Measurements from ENCODE around the gene CNTNAP2. TPM values are rescaled to one million over a fixed set of nuclear protein-coding genes. Genes with fewer than 3 reads are reported as not detected.

The CNTNAP2 gene
- total and polyA plus RNA-seq, 2 of the 13 experiments (the other 11 are each of a cell fraction or from before 2014, with no cell fraction given): 0.40 to 0.42 TPM

DNA sequence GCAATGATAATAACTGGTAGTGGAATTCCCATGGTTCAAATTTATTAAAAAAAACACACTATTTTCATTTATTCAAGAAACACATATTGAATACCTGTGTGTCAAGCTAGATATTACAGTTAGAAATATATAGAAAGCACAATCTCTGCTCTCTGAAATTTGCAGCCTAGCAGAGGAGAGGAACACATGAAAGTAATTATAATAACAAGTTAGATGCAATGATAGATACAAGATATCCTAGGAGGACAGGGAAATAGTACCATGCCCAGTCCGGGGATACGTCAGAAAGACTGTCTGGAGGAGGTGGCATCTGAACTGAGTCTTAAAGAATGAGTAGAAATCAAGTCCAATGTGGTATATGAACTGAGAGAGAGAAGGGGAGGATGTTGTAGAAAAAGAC lies 1988.3 kb downstream of the CNTNAP2 start:
- ATAC-seq: no peak
- H3K4me2 ChIP-seq (ENCODE audit: low read depth, low read length): no peak overlapping the region
- no peak overlapping the region for H2AFZ ChIP-seq (ENCODE audit: low read length)
- H3K9ac ChIP-seq (ENCODE audit: insufficient read depth, low read depth, low read length): no peak overlapping the region
- DNase-seq (ENCODE audit: low spot score): no peak
- FAIRE-seq: no peak
- ChIA-PET CTCF (ENCODE audit: low intra/inter-chr PET ratio, low total read pairs) (no interaction called here), POLR2A (no interaction called here)
- intact Hi-C loops (cut with micrococcal nuclease; ENCODE audit: unreplicated experiment) (no loop called here), in situ Hi-C loops (cut with HindIII; ENCODE audit: extremely low pct_ligation_motif_present, low pct_unique_long_range_greater_than_20kb) (no loop called here)
- H3K79me2 ChIP-seq (ENCODE audit: insufficient read depth, low read length): no peaks in the 10 kb centered on the region
- H3K4me1 ChIP-seq (ENCODE audit: insufficient read depth, low read length): no peaks in the 10 kb centered on the region
- no peaks in the 10 kb centered on the region for H3K9me3 ChIP-seq (ENCODE audit: low read length)
- no peak overlapping the region for H3K27ac ChIP-seq (ENCODE audit: extremely low read length, insufficient read depth, low read length)
- H3K27me3 ChIP-seq (ENCODE audit: control insufficient read depth in 1 of 2, insufficient read depth in 2 of 2, low read length in 2 of 2): no peaks in the 10 kb centered on the region
- TF ChIP-seq REXO4 (CRISPR knock-in tag; IDR thresholded peaks at IDR 0.05; ENCODE audit: borderline replicate concordance) (no peak), ZNF354B (CRISPR knock-in tag; IDR thresholded peaks at IDR 0.05) (no peak), TMF1 (CRISPR knock-in tag; IDR thresholded peaks at IDR 0.05; ENCODE audit: low read depth) (no peak), ZNF720 (CRISPR knock-in tag; IDR thresholded peaks at IDR 0.05) (no peak), HMGA1 (CRISPR knock-in tag; conservative IDR thresholded peaks at IDR 0.05) (no peak)
- BruUV-seq (replicated peaks): no TSS peak
- WGBS (ENCODE audit: low lambda C conversion rate): 0% methylated on average over 2 of the region's 2 CpGs
- no peak overlapping the region for H3K4me3 ChIP-seq (replicated peaks in 1 of 3; ENCODE audit: insufficient read depth in 1 of 3, low read depth in 2 of 3, low read length in 3 of 3)
- H3K36me3 ChIP-seq (replicated peaks in 1 of 2; ENCODE audit: control insufficient read depth in 1 of 2, insufficient read depth in 2 of 2, low read length in 2 of 2): no peaks in the 10 kb centered on the region
- H4K20me1 ChIP-seq (ENCODE audit: insufficient read depth, low read length): no peaks in the 10 kb centered on the region

DNA sequence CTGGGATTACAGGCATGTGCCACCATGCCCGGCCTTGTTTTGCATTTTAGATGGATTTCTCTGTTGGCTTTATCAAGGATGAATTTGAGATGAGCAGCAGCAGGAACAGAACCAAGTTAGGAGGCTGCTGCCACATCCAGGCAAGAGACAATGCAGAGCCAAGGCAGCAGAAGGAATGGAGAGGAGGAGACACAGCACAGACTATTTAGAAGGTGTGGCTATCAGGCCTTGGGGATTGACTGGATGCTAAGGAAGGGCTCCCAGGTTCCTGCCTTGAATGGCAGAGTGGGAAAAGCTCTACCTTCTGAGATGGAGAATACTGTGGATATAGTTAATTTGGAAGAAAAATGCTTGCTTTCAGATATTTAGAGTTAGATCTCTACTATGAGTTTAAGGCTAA lies 1989.3 kb downstream of the CNTNAP2 start:
- TF ChIP-seq, protein P1, sequence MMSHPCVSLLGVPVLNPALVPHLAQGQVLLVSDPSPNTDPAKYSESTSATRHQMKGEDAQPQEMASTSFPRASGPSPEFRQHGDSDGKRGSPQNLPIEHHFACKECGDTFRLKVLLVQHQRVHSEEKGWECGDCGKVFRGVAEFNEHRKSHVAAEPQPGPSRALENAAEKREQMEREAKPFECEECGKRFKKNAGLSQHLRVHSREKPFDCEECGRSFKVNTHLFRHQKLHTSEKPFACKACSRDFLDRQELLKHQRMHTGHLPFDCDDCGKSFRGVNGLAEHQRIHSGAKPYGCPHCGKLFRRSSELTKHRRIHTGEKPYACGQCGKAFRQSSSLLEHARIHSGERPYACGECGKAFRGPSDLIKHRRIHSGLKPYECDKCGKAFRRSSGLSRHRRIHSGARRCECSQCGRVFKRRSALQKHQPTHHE (CRISPR knock-in tag; IDR thresholded peaks at IDR 0.05; ENCODE audit: borderline replicate concordance): no peak
- no peak for TF ChIP-seq MXD4 (CRISPR knock-in tag; IDR thresholded peaks at IDR 0.05)
- intact Hi-C loops (cut with micrococcal nuclease; ENCODE audit: unreplicated experiment) (no loop called here), in situ Hi-C loops (cut with HindIII; ENCODE audit: extremely low pct_ligation_motif_present, low pct_unique_long_range_greater_than_20kb) (no loop called here)
- no peaks in the 10 kb centered on the region for H3K79me2 ChIP-seq (ENCODE audit: insufficient read depth, low read length)
- H3K27ac ChIP-seq (ENCODE audit: extremely low read length, insufficient read depth, low read length): no peak overlapping the region
- 0% methylated on average over 1 of the region's 1 CpG for WGBS (ENCODE audit: low lambda C conversion rate)
- no peaks in the 10 kb centered on the region for H3K9me3 ChIP-seq (ENCODE audit: low read length)
- H3K9ac ChIP-seq (ENCODE audit: insufficient read depth, low read depth, low read length): no peak overlapping the region
- no peaks in the 10 kb centered on the region for H4K20me1 ChIP-seq (ENCODE audit: insufficient read depth, low read length)
- ATAC-seq (no peak), FAIRE-seq (no peak), DNase-seq (ENCODE audit: low spot score) (no peak)
- no TSS peak for BruUV-seq (replicated peaks)
- CTCF ChIA-PET (ENCODE audit: low intra/inter-chr PET ratio, low total read pairs): no interaction called here
- no peaks in the 10 kb centered on the region for H3K27me3 ChIP-seq (ENCODE audit: control insufficient read depth in 1 of 2, insufficient read depth in 2 of 2, low read length in 2 of 2)
- H3K4me2 ChIP-seq (ENCODE audit: low read depth, low read length): no peak overlapping the region
- H3K36me3 ChIP-seq (replicated peaks in 1 of 2; ENCODE audit: control insufficient read depth in 1 of 2, insufficient read depth in 2 of 2, low read length in 2 of 2): no peaks in the 10 kb centered on the region
- H3K4me3 ChIP-seq (replicated peaks in 1 of 3; ENCODE audit: insufficient read depth in 1 of 3, low read depth in 2 of 3, low read length in 3 of 3): no peak overlapping the region
- no peak overlapping the region for H2AFZ ChIP-seq (ENCODE audit: low read length)
- POLR2A ChIA-PET: no interaction called here
- H3K4me1 ChIP-seq (ENCODE audit: insufficient read depth, low read length): no peaks in the 10 kb centered on the region
